Thyroid gland (tissue), 4 donors: ENCODE measurements around the gene TMA7. TPM values are rescaled to one million over a fixed set of nuclear protein-coding genes. Genes with fewer than 3 reads are reported as not detected.

Source experiments
- DNase-seq, 2 donors: peaks; one replicate each; pipeline ENCODE4 v3.0.0-alpha.2; 2019
- H3K27ac ChIP-seq, 3 donors: fragments of 200-600 bp; sonication (generic); 1 replicate in 2 of 3; 2 replicates in 1 of 3; pipeline ENCODE4 v1.5.1; 2016 to 2019; ENCODE audit warnings: mild to moderate bottlenecking in 1 of 3, moderate library complexity in 1 of 3
- H3K27me3 ChIP-seq: fragments of 200-600 bp; sonication (generic); one replicate; pipeline ENCODE4 v1.5.1; 2019
- H3K36me3 ChIP-seq, 2 donors: fragments of 200-600 bp; sonication (generic); one replicate each; pipeline ENCODE4 v1.5.1; 2016 to 2019
- H3K4me1 ChIP-seq, 2 donors: fragments of 200-600 bp; sonication (generic); one replicate each; pipeline ENCODE4 v1.5.1; 2017 to 2019
- H3K4me3 ChIP-seq, 3 donors: fragments of 200-600 bp; sonication (generic); replicated peaks in 1 of 3; 1 replicate in 2 of 3; 2 replicates in 1 of 3; pipeline ENCODE4 v1.5.1; 2016; ENCODE audit warnings: mild to moderate bottlenecking in 1 of 3
- H3K9me3 ChIP-seq: fragments of 200-600 bp; sonication (generic); one replicate; pipeline ENCODE4 v1.5.1; 2017
- POLR2A ChIP-seq, 2 donors: fragments of 450-650 bp; IDR thresholded peaks; one replicate each; pipeline ENCODE4 v1.6.1; 2017; ENCODE audit warnings: antibody characterized with exemption in 2 of 2, mild to moderate bottlenecking in 2 of 2, moderate library complexity in 1 of 2
- WGBS, 2 donors: methylation state at CpG; one replicate each; pipeline ENCODE4 v1.1.5; 2017; 5-methylcytosine and 5-hydroxymethylcytosine counted together
- intact Hi-C: fragments of 100-400 bp; cut with DNase I; formaldehyde crosslinking; loops from one replicate; pipeline ENCODE4 v1.15.1; 2023
- total RNA-seq, 4 donors: library from RNA; depleted of rRNA; stranded (reverse); fragments of >200 nt; gene quantifications; one replicate each; pipeline ENCODE4 v1.2.3, GENCODE V29; 2016
- TF ChIP-seq, protein P1 (sequence below), 6 experiments: fragments of 200-600 bp in 3 of 6; fragments of 450-650 bp in 3 of 6; sonication (generic) in 3 of 6; IDR thresholded peaks; one replicate each; pipeline ENCODE4 v1.5.1; 2016 to 2019; ENCODE audit warnings: antibody characterized with exemption in 6 of 6, mild to moderate bottlenecking in 2 of 6, inconsistent platforms in 1 of 6, moderate library complexity in 1 of 6

Gene TMA7
- total RNA-seq, 4 donors from 2014 or later = 133 to 413 (median 301) TPM

GRCh38 chr3:48419149-48419548 is 20.9 kb upstream of the TMA7 start:
- peaks cover 49 to 61% of the 10 kb centered on the region in 2 donors for H3K36me3 ChIP-seq
- intact Hi-C loops = no loop called here
- H3K4me3 ChIP-seq = no peak overlapping the region
- H3K27me3 ChIP-seq = no peaks in the 10 kb centered on the region
- no peak for DNase-seq
- H3K27ac ChIP-seq = no peak overlapping the region
- WGBS, 2 donors = 97% methylated on average over 5 to 9 of the region's 9 CpGs
- H3K4me1 ChIP-seq = peaks cover 0 to 8% of the 10 kb centered on the region in 2 donors
- no peaks in the 10 kb centered on the region for H3K9me3 ChIP-seq
- TF ChIP-seq, protein P1, sequence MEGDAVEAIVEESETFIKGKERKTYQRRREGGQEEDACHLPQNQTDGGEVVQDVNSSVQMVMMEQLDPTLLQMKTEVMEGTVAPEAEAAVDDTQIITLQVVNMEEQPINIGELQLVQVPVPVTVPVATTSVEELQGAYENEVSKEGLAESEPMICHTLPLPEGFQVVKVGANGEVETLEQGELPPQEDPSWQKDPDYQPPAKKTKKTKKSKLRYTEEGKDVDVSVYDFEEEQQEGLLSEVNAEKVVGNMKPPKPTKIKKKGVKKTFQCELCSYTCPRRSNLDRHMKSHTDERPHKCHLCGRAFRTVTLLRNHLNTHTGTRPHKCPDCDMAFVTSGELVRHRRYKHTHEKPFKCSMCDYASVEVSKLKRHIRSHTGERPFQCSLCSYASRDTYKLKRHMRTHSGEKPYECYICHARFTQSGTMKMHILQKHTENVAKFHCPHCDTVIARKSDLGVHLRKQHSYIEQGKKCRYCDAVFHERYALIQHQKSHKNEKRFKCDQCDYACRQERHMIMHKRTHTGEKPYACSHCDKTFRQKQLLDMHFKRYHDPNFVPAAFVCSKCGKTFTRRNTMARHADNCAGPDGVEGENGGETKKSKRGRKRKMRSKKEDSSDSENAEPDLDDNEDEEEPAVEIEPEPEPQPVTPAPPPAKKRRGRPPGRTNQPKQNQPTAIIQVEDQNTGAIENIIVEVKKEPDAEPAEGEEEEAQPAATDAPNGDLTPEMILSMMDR (IDR thresholded peaks at IDR 0.05) = no peak
- no peak for TF ChIP-seq POLR2A (IDR thresholded peaks at IDR 0.05)

GRCh38 chr3:48419597-48419996 is 20.5 kb upstream of the TMA7 start:
- 93% methylated on average over 14 to 17 of the region's 17 CpGs for WGBS, 2 donors
- Histone ChIP-seq H3K4me3 (no peak overlapping the region), H3K9me3 (no peaks in the 10 kb centered on the region), H3K27ac (no peak overlapping the region), H3K27me3 (no peaks in the 10 kb centered on the region), H3K36me3 (peaks cover 44 to 56% of the 10 kb centered on the region in 2 donors), H3K4me1 (peaks cover 1 to 12% of the 10 kb centered on the region in 2 donors)
- intact Hi-C loops = no loop called here
- TF ChIP-seq, protein P1 (IDR thresholded peaks at IDR 0.05) = no peak
- TF ChIP-seq POLR2A (IDR thresholded peaks at IDR 0.05) = no peak
- DNase-seq = no peak

GRCh38 chr3:48420561-48420960 is 19.5 kb upstream of the TMA7 start:
- 89 to 97% methylated on average over 13 to 14 of the region's 14 CpGs for WGBS, 2 donors

DNA sequence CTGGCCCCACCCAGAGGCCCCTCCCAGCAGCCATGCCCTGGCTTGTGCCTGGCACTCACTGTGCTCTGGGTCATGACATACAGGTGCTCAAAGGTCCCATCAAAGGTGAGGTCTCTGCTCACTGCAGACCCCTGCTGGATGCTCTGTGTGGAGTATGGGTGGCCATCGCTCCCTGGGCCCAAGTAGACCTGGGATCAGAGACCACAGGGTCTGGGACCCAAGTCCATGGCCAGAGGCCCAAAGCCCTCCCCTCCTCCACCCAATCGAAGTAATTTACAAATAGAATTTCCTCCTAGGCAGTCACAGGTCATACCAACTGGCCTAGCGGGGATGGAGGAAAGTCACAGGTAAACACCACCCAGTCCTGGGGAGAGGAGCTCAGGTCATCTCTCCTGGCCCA is 17.8 kb upstream of the TMA7 start:
- intact Hi-C loops = no loop called here
- TF ChIP-seq, protein P1 (IDR thresholded peaks at IDR 0.05) = no peak
- no peak for TF ChIP-seq POLR2A (IDR thresholded peaks at IDR 0.05)
- Histone ChIP-seq H3K9me3 (no peaks in the 10 kb centered on the region), H3K27ac (no peak overlapping the region), H3K36me3 (peaks cover 23 to 30% of the 10 kb centered on the region in 2 donors), H3K27me3 (no peaks in the 10 kb centered on the region), H3K4me1 (peaks cover 24 to 39% of the 10 kb centered on the region in 2 donors), H3K4me3 (no peak overlapping the region)
- WGBS, 2 donors = 100% methylated on average over 1 to 3 of the region's 3 CpGs
- DNase-seq = no peak

More at GRCh38 chr3:48420561-48420960, 19.5 kb upstream of the TMA7 start:
- Histone ChIP-seq H3K9me3 (no peaks in the 10 kb centered on the region), H3K27ac (no peak overlapping the region), H3K27me3 (no peaks in the 10 kb centered on the region), H3K36me3 (peaks cover 35 to 47% of the 10 kb centered on the region in 2 donors), H3K4me1 (peaks cover 11 to 22% of the 10 kb centered on the region in 2 donors), H3K4me3 (no peak overlapping the region)
- intact Hi-C loops = no loop called here
- TF ChIP-seq, protein P1 (IDR thresholded peaks at IDR 0.05) = no peak
- no peak for TF ChIP-seq POLR2A (IDR thresholded peaks at IDR 0.05)
- DNase-seq = no peak

- Histone ChIP-seq H3K4me1 (peaks cover 28 to 43% of the 10 kb centered on the region in 2 donors), H3K4me3 (no peak overlapping the region), H3K9me3 (no peaks in the 10 kb centered on the region), H3K27ac (no peak overlapping the region), H3K27me3 (no peaks in the 10 kb centered on the region), H3K36me3 (peaks cover 19 to 26% of the 10 kb centered on the region in 2 donors)
- 81 to 88% methylated on average over 8 of the region's 8 CpGs for WGBS, 2 donors
- intact Hi-C loops = no loop called here
- DNase-seq = no peak
- TF ChIP-seq POLR2A (IDR thresholded peaks at IDR 0.05) = no peak
- TF ChIP-seq, protein P1 (IDR thresholded peaks at IDR 0.05) = no peak
Observed at GRCh38 chr3:48422681-48423080, 17.4 kb upstream of the TMA7 start.
